GM06990 (cell line): ENCODE results near the gene DCANP1.

Experiments
- DNase-seq: peaks from one replicate; pipeline ENCODE4 v3.0.0-alpha.2; 2011; ENCODE audit not compliant: insufficient read length; ENCODE audit errors: extremely low read depth
- H3K27me3 ChIP-seq: replicated peaks from 2 replicates; pipeline ENCODE4 v1.6.0; 2011; ENCODE audit warnings: low read length; ENCODE audit not compliant: control insufficient read depth, insufficient read depth
- H3K36me3 ChIP-seq: 2 replicates; pipeline ENCODE4 v1.5.1; 2011; ENCODE audit warnings: low read length; ENCODE audit not compliant: control insufficient read depth, insufficient read depth
- H3K4me3 ChIP-seq: replicated peaks from 2 replicates; pipeline ENCODE4 v1.5.1; 2011; ENCODE audit warnings: low read depth, mild to moderate bottlenecking, control low read depth, low read length
- TF ChIP-seq, protein P1 (sequence below): IDR thresholded peaks from 2 replicates; pipeline ENCODE4 v1.5.1; 2011; ENCODE audit warnings: low read length, control low read depth, mild to moderate bottlenecking, inconsistent platforms; ENCODE audit not compliant: insufficient read depth, poor library complexity, severe bottlenecking

DCANP1 gene

DNA sequence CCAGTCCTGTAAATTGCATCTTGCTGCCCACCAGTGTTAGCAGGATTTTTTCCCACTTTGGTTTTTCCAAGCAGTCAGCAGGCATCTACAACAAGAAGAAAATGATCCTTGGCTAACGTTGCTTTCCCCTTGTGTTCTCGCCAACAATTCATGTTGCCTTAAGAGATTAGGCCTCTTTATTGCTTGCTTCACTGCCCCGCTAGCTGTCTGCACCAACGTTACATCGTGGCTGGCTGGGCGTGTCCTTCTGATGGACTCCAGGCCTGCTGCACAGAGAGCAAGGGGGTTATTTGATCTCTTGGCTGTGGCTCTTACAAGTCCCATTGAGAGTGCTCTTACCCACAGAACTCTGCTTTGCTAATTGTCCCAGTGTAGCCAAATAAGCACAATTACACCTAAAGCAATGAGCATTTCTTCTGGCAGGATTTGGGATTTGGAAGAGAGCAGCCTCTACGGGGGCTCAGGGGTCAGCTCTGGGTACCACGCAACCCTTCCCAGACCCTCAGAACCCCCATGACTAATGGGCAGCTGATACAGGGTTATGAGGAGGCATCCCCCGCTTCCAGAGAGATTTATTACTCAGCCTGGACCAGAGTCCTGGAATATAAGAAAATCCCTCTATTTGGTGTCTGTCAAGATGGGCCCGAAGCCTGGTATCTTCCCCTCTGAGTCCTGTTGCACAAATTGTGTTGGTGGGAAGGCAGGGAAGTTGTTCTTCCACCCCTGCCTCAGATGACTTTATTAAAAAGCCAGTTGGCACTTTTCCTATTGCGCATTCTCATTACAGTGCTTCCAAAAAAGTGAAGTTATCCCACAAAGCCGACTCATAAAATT lies 17.6 kb downstream of the DCANP1 start:
- no peaks in the 10 kb centered on the region for H3K27me3 ChIP-seq
- no peak for DNase-seq
- H3K36me3 ChIP-seq, result no peaks in the 10 kb centered on the region
- TF ChIP-seq, protein P1, sequence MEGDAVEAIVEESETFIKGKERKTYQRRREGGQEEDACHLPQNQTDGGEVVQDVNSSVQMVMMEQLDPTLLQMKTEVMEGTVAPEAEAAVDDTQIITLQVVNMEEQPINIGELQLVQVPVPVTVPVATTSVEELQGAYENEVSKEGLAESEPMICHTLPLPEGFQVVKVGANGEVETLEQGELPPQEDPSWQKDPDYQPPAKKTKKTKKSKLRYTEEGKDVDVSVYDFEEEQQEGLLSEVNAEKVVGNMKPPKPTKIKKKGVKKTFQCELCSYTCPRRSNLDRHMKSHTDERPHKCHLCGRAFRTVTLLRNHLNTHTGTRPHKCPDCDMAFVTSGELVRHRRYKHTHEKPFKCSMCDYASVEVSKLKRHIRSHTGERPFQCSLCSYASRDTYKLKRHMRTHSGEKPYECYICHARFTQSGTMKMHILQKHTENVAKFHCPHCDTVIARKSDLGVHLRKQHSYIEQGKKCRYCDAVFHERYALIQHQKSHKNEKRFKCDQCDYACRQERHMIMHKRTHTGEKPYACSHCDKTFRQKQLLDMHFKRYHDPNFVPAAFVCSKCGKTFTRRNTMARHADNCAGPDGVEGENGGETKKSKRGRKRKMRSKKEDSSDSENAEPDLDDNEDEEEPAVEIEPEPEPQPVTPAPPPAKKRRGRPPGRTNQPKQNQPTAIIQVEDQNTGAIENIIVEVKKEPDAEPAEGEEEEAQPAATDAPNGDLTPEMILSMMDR, result no peak
- H3K4me3 ChIP-seq, result no peak overlapping the region

GRCh38 chr5:135428586-135428985 lies 18.6 kb downstream of the DCANP1 start:
- TF ChIP-seq, protein P1, result no peak
- H3K36me3 ChIP-seq, result no peaks in the 10 kb centered on the region
- H3K4me3 ChIP-seq, result no peak overlapping the region
- no peaks in the 10 kb centered on the region for H3K27me3 ChIP-seq
- no peak for DNase-seq

GRCh38 chr5:135426102-135427082 lies 20.8 kb downstream of the DCANP1 start:
- DNase-seq, result no peak
- TF ChIP-seq, protein P1, result peak; percentile 82
- H3K27me3 ChIP-seq, result no peaks in the 10 kb centered on the region
- no peaks in the 10 kb centered on the region for H3K36me3 ChIP-seq
- no peak overlapping the region for H3K4me3 ChIP-seq

DNA sequence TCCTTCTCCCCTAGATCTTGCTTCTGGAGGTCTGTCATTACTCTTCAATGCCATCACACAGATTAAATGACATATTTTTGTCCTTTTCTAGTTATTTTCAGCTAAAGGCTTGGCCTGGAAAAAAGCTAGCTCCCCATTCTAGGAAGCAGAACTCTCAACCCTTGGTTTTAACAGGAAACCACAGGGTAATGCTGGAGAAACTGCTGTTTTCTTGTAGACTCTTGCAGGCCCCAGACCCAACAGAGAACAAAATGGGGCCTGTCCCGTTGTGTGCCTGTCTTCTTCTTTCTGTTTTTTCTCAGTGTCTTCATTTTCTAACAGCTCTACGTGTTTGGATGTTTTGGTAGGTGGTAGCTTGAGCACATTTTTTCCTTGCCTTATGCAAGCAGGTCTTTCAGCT lies 21.5 kb downstream of the DCANP1 start:
- Histone ChIP-seq H3K27me3 (no peaks in the 10 kb centered on the region), H3K4me3 (no peak overlapping the region), H3K36me3 (no peaks in the 10 kb centered on the region)
- no peak for DNase-seq
- TF ChIP-seq, protein P1, result no peak

GRCh38 chr5:135423846-135424168 lies 23.3 kb downstream of the DCANP1 start:
- no peak for DNase-seq

More at GRCh38 chr5:135423846-135424168, 23.3 kb downstream of the DCANP1 start:
- H3K27me3 ChIP-seq, result no peaks in the 10 kb centered on the region
- no peak overlapping the region for H3K4me3 ChIP-seq
- TF ChIP-seq, protein P1, result no peak
- no peaks in the 10 kb centered on the region for H3K36me3 ChIP-seq
